K562 (cell line): ENCODE measurements around the gene GNG14. TPM values are rescaled to one million over a fixed set of nuclear protein-coding genes. Genes with fewer than 3 reads are reported as not detected.
A peak's percentile ranks its signal among the peaks of the same experiment; 100 is the strongest.

Source experiments
- CHCHD3 ChIP-seq: fragments of 250-450 bp; sonication (Bioruptor Pico); IDR thresholded peaks from 2 replicates; pipeline ENCODE4 v2.1.2; 2022; ENCODE audit warnings: mild to moderate bottlenecking
- DACH1 ChIP-seq: fragments of 450-650 bp; IDR thresholded peaks from 2 replicates; pipeline ENCODE4 v1.6.1; 2018; ENCODE audit not compliant: partially characterized antibody
- DMBX1 ChIP-seq: fragments of 250-450 bp; sonication (Bioruptor Pico); IDR thresholded peaks from 2 replicates; pipeline ENCODE4 v1.8.0; 2022; ENCODE audit warnings: inconsistent platforms, mild to moderate bottlenecking, moderate library complexity, borderline replicate concordance
- ERF ChIP-seq: fragments of 450-650 bp; formaldehyde crosslinking; IDR thresholded peaks from 2 replicates; pipeline ENCODE4 v1.4.0; 2020; ENCODE audit warnings: mild to moderate bottlenecking, mixed read lengths
- ESRRA ChIP-seq: fragments of 450-650 bp; IDR thresholded peaks from 2 replicates; pipeline ENCODE4 v1.6.1; 2014; ENCODE audit warnings: low read depth, mild to moderate bottlenecking, moderate library complexity, borderline replicate concordance
- FOXK1 ChIP-seq: sonication (generic); formaldehyde crosslinking; IDR thresholded peaks from 2 replicates; pipeline ENCODE4 v1.8.0; 2022; ENCODE audit warnings: missing genetic modification reagents, mild to moderate bottlenecking, borderline replicate concordance
- FOXK2 ChIP-seq, 2 experiments: fragments of 450-650 bp; IDR thresholded peaks in 1 of 2; conservative IDR thresholded peaks in 1 of 2; 2 replicates each; pipeline ENCODE4 v1.6.1; 2016; ENCODE audit warnings: low read depth in 2 of 2, mild to moderate bottlenecking in 1 of 2
- HMGN3 ChIP-seq: IDR thresholded peaks from 2 replicates; pipeline ENCODE4 v1.6.1; 2011; ENCODE audit warnings: borderline replicate concordance, low read depth, mild to moderate bottlenecking, mixed read lengths, low read length; ENCODE audit not compliant: insufficient read length; ENCODE audit errors: extremely low read depth
- JUND ChIP-seq, 2 experiments: IDR thresholded peaks; 2 replicates in 1 of 2; 3 replicates in 1 of 2; pipeline ENCODE4 v1.6.1; 2011; ENCODE audit warnings: borderline replicate concordance in 2 of 2, low read depth in 2 of 2, low read length in 2 of 2, improper control_type of control experiment in 1 of 2, missing biosample characterization in 1 of 2, missing genetic modification characterization in 1 of 2, missing genetic modification reagents in 1 of 2
- KDM1A ChIP-seq, 2 experiments: fragments of 450-650 bp; IDR thresholded peaks; 2 replicates each; pipeline ENCODE4 v1.6.1; 2016; ENCODE audit warnings: mild to moderate bottlenecking in 2 of 2
- RBBP5 ChIP-seq: fragments of 200-600 bp; sonication (generic); IDR thresholded peaks from 2 replicates; pipeline ENCODE4 v1.6.1; 2012; ENCODE audit warnings: borderline replicate concordance, mild to moderate bottlenecking, low read length, control low read depth, inconsistent platforms; ENCODE audit not compliant: insufficient read depth, poor library complexity, severe bottlenecking
- RFX5 ChIP-seq: IDR thresholded peaks from 2 replicates; pipeline ENCODE4 v1.6.1; 2011; ENCODE audit warnings: low read depth, mild to moderate bottlenecking, improper control_type of control experiment, low read length
- TCF3 ChIP-seq: sonication (generic); formaldehyde crosslinking; IDR thresholded peaks from 2 replicates; pipeline ENCODE4 v1.4.0; 2020; ENCODE audit warnings: mild to moderate bottlenecking, missing genetic modification reagents
- TRIM24 ChIP-seq, 2 experiments: fragments of 450-650 bp; IDR thresholded peaks; 2 replicates each; pipeline ENCODE4 v1.6.1; 2016
- ZKSCAN3 ChIP-seq: fragments of 250-450 bp; sonication (Bioruptor Pico); IDR thresholded peaks from 2 replicates; pipeline ENCODE4 v1.4.0; 2020
- polyA plus RNA-seq, 8 experiments: library from polyadenylated mRNA; depleted of rRNA in 4 of 8; stranded (reverse) in 5 of 8; unstranded in 3 of 8; fragments of >200 nt; fragmentation: Nextera tagmentation in 2 of 8; fragmentation: Illumina TruSeq in 1 of 8; extraction: Ambion mirVana in 2 of 8; extraction: Trizol in 1 of 8; gene quantifications; 2 replicates each; pipeline versions ENCODE4 v1.2.1 to v1.2.3, GENCODE V29; 2011 to 2014; ENCODE audit warnings: inconsistent platforms in 1 of 8, missing spikeins in 1 of 8
- total RNA-seq, 7 experiments: library from RNA; depleted of rRNA in 6 of 7; stranded (reverse); fragments of >200 nt in 6 of 7; fragmentation: Illumina TruSeq in 2 of 7; extraction: Trizol in 2 of 7; gene quantifications; 2 replicates each; pipeline versions ENCODE4 v1.2.1 to v1.2.3, GENCODE V29; 2011 to 2021; ENCODE audit warnings: low replicate concordance in 1 of 7
- TF ChIP-seq, protein P1 (sequence below): fragments of 450-650 bp; formaldehyde crosslinking; IDR thresholded peaks from 2 replicates; pipeline ENCODE4 v1.4.0; 2020; ENCODE audit warnings: mild to moderate bottlenecking, mixed read lengths
- TF ChIP-seq, protein P2 (sequence below): sonication (generic); formaldehyde crosslinking; IDR thresholded peaks from 2 replicates; pipeline ENCODE4 v1.9.0; 2022; ENCODE audit warnings: mild to moderate bottlenecking, missing genetic modification reagents
- TF ChIP-seq, protein P3 (sequence below): fragments of 150-350 bp; IDR thresholded peaks from 2 replicates; pipeline ENCODE4 v1.6.1; 2014; ENCODE audit warnings: low read depth, mild to moderate bottlenecking, low read length, borderline replicate concordance
- TF ChIP-seq, protein P4 (sequence below): fragments of 200-400 bp; formaldehyde crosslinking; IDR thresholded peaks from 2 replicates; pipeline ENCODE4 v1.6.1; 2017; ENCODE audit warnings: mild to moderate bottlenecking, low read depth, low read length, moderate library complexity

GNG14 gene
- total and polyA plus RNA-seq, 9 of the 15 experiments (the other 6 are each of a cell fraction or from before 2014, with no cell fraction given), result not detected

DNA sequence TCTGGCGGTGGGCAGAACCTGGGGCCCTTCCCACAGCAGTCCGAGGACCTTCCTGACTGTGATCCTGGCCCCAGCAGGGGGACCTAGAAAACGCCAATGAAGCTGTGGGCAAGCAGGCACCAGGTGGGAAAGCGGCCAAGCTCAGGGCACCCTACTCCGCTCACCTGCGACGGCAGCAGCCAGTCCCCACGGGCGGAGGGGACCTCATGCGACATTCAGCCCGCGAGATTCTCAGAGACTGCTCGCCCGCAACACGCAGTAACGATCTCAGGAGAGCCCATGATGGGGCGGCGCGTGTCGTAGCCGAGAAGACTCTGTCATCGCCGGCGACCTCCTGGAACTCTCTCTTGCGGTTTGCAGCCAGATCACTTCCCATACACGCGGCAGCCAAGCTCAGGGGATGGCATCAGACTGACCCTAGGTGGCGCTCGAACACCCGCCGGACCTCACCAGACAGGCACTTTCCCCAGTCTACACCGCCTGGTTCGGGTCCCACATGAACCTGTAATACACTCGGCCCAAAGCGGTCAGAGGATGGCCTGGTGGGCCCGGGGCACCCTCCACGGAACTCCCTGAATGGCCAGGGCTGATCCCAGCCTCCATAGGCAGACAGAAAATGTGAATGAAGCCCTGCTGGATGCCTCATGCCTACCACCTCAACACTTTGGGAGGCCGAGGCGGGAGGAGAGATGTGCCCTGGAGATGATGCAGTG, 47.7 kb upstream of the GNG14 start (continued):
- TF ChIP-seq, protein P1, sequence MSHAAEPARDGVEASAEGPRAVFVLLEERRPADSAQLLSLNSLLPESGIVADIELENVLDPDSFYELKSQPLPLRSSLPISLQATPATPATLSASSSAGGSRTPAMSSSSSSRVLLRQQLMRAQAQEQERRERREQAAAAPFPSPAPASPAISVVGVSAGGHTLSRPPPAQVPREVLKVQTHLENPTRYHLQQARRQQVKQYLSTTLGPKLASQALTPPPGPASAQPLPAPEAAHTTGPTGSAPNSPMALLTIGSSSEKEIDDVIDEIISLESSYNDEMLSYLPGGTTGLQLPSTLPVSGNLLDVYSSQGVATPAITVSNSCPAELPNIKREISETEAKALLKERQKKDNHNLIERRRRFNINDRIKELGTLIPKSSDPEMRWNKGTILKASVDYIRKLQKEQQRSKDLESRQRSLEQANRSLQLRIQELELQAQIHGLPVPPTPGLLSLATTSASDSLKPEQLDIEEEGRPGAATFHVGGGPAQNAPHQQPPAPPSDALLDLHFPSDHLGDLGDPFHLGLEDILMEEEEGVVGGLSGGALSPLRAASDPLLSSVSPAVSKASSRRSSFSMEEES (CRISPR knock-in tag), result no peak
- no peak for TF ChIP-seq FOXK2 (conservative IDR thresholded peaks at IDR 0.05 in 1 of 2, IDR thresholded peaks at IDR 0.05 in 1 of 2; ENCODE audit: low read depth in 2 of 2)
- 0 out of 4 replicates have a peak, but pooled peaks of 1 of the 2 experiments have one; percentile 34 for TF ChIP-seq TRIM24 (IDR thresholded peaks at IDR 0.05)
- TF ChIP-seq TCF3 (CRISPR knock-in tag), result no peak
- peak; percentile 27 for TF ChIP-seq HMGN3
- 0 out of 4 replicates have a peak, but pooled peaks of 1 of the 2 experiments have one; percentile 22 for TF ChIP-seq KDM1A (IDR thresholded peaks at IDR 0.05)
- 0 out of 2 replicates have a peak, but pooled peaks have one; percentile 38 for TF ChIP-seq FOXK1 (CRISPR knock-in tag)
- TF ChIP-seq JUND (IDR thresholded peaks at IDR 0.05; ENCODE audit: borderline replicate concordance, low read depth, low read length), result peak; percentile 37; the same call in 1 of the 2 replicates
- TF ChIP-seq JUND (tag; IDR thresholded peaks at IDR 0.05; ENCODE audit: borderline replicate concordance, low read depth, low read length), result no peak
- peak; percentile 81; the same call in 1 of the 2 replicates for TF ChIP-seq ESRRA
- TF ChIP-seq, protein P2, sequence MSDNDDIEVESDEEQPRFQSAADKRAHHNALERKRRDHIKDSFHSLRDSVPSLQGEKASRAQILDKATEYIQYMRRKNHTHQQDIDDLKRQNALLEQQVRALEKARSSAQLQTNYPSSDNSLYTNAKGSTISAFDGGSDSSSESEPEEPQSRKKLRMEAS (CRISPR knock-in tag), result peak; percentile 94
- TF ChIP-seq, protein P3, sequence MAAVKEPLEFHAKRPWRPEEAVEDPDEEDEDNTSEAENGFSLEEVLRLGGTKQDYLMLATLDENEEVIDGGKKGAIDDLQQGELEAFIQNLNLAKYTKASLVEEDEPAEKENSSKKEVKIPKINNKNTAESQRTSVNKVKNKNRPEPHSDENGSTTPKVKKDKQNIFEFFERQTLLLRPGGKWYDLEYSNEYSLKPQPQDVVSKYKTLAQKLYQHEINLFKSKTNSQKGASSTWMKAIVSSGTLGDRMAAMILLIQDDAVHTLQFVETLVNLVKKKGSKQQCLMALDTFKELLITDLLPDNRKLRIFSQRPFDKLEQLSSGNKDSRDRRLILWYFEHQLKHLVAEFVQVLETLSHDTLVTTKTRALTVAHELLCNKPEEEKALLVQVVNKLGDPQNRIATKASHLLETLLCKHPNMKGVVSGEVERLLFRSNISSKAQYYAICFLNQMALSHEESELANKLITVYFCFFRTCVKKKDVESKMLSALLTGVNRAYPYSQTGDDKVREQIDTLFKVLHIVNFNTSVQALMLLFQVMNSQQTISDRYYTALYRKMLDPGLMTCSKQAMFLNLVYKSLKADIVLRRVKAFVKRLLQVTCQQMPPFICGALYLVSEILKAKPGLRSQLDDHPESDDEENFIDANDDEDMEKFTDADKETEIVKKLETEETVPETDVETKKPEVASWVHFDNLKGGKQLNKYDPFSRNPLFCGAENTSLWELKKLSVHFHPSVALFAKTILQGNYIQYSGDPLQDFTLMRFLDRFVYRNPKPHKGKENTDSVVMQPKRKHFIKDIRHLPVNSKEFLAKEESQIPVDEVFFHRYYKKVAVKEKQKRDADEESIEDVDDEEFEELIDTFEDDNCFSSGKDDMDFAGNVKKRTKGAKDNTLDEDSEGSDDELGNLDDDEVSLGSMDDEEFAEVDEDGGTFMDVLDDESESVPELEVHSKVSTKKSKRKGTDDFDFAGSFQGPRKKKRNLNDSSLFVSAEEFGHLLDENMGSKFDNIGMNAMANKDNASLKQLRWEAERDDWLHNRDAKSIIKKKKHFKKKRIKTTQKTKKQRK, result no peak
- TF ChIP-seq, protein P4, sequence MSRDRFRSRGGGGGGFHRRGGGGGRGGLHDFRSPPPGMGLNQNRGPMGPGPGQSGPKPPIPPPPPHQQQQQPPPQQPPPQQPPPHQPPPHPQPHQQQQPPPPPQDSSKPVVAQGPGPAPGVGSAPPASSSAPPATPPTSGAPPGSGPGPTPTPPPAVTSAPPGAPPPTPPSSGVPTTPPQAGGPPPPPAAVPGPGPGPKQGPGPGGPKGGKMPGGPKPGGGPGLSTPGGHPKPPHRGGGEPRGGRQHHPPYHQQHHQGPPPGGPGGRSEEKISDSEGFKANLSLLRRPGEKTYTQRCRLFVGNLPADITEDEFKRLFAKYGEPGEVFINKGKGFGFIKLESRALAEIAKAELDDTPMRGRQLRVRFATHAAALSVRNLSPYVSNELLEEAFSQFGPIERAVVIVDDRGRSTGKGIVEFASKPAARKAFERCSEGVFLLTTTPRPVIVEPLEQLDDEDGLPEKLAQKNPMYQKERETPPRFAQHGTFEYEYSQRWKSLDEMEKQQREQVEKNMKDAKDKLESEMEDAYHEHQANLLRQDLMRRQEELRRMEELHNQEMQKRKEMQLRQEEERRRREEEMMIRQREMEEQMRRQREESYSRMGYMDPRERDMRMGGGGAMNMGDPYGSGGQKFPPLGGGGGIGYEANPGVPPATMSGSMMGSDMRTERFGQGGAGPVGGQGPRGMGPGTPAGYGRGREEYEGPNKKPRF, result no peak
- no peak for TF ChIP-seq CHCHD3 (CRISPR knock-in tag)
- TF ChIP-seq ERF, result no peak
- no peak for TF ChIP-seq DACH1
- no peak for TF ChIP-seq RFX5
- no peak for TF ChIP-seq ZKSCAN3 (CRISPR knock-in tag)
- no peak for TF ChIP-seq DMBX1
- peak; percentile 29 for TF ChIP-seq RBBP5
